Measurements from ENCODE around the gene LINGO1. TPM values are rescaled to one million over a fixed set of nuclear protein-coding genes. Genes with fewer than 3 reads are reported as not detected.

The LINGO1 gene
- total RNA-seq, 1 donor from 2014 or later, result 12.0 TPM

DNA sequence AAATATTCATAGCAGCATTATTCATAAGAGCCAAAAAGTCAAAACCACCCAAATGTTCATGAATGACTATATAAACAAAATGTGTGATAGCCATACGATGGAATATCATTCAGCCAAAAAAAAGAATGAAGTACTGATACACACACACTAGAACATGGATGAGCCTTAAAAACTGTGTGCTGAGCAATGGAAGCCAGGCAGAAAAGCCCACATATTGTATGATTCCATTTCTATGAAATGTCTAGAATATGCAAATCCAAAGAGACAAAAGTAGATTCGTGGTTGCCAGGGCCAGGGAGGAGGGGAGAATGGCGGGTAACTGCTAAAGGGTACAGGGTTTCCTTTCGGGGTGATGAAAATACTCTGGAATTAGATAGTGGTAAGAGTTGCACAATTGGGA, 37.2 kb upstream of the LINGO1 start:
- Mint-ChIP-seq H3K4me1 (ENCODE audit: low read depth) (no peaks in the 10 kb centered on the region), H3K27ac (ENCODE audit: unreplicated experiment) (no peak overlapping the region), H3K36me3 (ENCODE audit: low read depth) (no peaks in the 10 kb centered on the region), H3K4me3 (ENCODE audit: unreplicated experiment) (no peak overlapping the region), H3K27me3 (ENCODE audit: low read depth) (peaks cover 43% of the 10 kb centered on the region), H3K9me3 (ENCODE audit: low read depth) (no peaks in the 10 kb centered on the region)
- TF ChIP-seq, protein P1, sequence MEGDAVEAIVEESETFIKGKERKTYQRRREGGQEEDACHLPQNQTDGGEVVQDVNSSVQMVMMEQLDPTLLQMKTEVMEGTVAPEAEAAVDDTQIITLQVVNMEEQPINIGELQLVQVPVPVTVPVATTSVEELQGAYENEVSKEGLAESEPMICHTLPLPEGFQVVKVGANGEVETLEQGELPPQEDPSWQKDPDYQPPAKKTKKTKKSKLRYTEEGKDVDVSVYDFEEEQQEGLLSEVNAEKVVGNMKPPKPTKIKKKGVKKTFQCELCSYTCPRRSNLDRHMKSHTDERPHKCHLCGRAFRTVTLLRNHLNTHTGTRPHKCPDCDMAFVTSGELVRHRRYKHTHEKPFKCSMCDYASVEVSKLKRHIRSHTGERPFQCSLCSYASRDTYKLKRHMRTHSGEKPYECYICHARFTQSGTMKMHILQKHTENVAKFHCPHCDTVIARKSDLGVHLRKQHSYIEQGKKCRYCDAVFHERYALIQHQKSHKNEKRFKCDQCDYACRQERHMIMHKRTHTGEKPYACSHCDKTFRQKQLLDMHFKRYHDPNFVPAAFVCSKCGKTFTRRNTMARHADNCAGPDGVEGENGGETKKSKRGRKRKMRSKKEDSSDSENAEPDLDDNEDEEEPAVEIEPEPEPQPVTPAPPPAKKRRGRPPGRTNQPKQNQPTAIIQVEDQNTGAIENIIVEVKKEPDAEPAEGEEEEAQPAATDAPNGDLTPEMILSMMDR (IDR thresholded peaks at IDR 0.05), result no peak
- no peak for DNase-seq (ENCODE audit: low spot score)

- Mint-ChIP-seq H3K4me3 (ENCODE audit: unreplicated experiment) (no peak overlapping the region), H3K27ac (ENCODE audit: unreplicated experiment) (no peak overlapping the region), H3K9me3 (ENCODE audit: low read depth) (no peaks in the 10 kb centered on the region), H3K4me1 (ENCODE audit: low read depth) (no peaks in the 10 kb centered on the region), H3K36me3 (ENCODE audit: low read depth) (no peaks in the 10 kb centered on the region), H3K27me3 (ENCODE audit: low read depth) (peaks cover 45% of the 10 kb centered on the region)
- TF ChIP-seq, protein P1 (IDR thresholded peaks at IDR 0.05), result no peak
- no peak for DNase-seq (ENCODE audit: low spot score)
These were observed 34.9 kb upstream of the LINGO1 start for GRCh38 chr15:77667338-77668234.

- Mint-ChIP-seq H3K27me3 (ENCODE audit: low read depth) (peaks cover 44% of the 10 kb centered on the region), H3K27ac (ENCODE audit: unreplicated experiment) (no peak overlapping the region), H3K36me3 (ENCODE audit: low read depth) (no peaks in the 10 kb centered on the region), H3K4me1 (ENCODE audit: low read depth) (no peaks in the 10 kb centered on the region), H3K4me3 (ENCODE audit: unreplicated experiment) (no peak overlapping the region), H3K9me3 (ENCODE audit: low read depth) (no peaks in the 10 kb centered on the region)
- DNase-seq (ENCODE audit: low spot score), result no peak
- TF ChIP-seq, protein P1 (IDR thresholded peaks at IDR 0.05), result no peak
These were observed 33.6 kb upstream of the LINGO1 start for GRCh38 chr15:77666296-77666660.

DNA sequence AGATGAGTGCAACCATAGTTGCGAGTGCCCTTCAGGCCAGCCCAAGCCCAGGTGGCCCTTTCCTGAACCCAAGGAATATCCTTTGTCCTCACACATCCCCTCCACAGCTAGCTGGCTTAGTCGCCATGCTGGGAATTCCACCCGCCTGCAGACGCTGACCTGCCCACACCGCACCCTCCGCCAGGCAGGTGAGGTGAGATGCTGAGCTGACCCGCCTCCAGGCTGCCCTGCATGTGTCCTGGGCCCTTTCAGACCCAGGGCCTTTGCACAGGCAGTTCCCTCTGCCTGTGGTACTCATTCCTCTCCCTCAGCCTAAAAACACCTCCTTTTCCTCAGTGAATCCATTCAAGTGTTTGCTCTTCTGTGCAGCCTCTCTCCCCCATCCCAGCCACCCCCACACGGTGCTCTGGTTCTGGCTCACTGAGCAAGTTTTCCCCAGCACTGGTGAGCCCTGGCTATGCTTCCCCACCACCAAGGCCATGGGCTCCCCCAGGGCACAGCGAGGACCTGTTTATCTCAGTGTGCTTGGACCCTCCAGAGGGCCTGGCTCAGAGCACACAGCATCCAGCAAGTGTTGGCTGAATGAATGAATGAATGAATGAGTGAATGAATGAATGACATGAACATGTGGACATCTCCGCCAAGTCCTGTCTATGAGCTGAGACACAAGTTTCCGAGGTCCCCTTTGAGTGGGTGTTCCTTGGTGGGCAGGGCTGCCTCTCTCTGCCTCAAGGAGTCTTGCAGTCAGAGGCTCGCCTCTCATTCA, 33.0 kb upstream of the LINGO1 start:
- no peaks in the 10 kb centered on the region for H3K36me3 Mint-ChIP-seq (ENCODE audit: low read depth)
- H3K9me3 Mint-ChIP-seq (ENCODE audit: low read depth), result no peaks in the 10 kb centered on the region
- H3K4me1 Mint-ChIP-seq (ENCODE audit: low read depth), result no peaks in the 10 kb centered on the region

GRCh38 chr15:77664428-77664827, 31.7 kb upstream of the LINGO1 start:
- Mint-ChIP-seq H3K4me1 (ENCODE audit: low read depth) (no peaks in the 10 kb centered on the region), H3K27ac (ENCODE audit: unreplicated experiment) (no peak overlapping the region), H3K9me3 (ENCODE audit: low read depth) (no peaks in the 10 kb centered on the region), H3K27me3 (ENCODE audit: low read depth) (peaks cover 45% of the 10 kb centered on the region), H3K36me3 (ENCODE audit: low read depth) (no peaks in the 10 kb centered on the region), H3K4me3 (ENCODE audit: unreplicated experiment) (no peak overlapping the region)
- DNase-seq (ENCODE audit: low spot score), result no peak
- TF ChIP-seq, protein P1 (IDR thresholded peaks at IDR 0.05), result no peak

More for the DNA sequence above, 33.0 kb upstream of the LINGO1 start:
- Mint-ChIP-seq H3K27me3 (ENCODE audit: low read depth) (peaks cover 43% of the 10 kb centered on the region), H3K4me3 (ENCODE audit: unreplicated experiment) (no peak overlapping the region), H3K27ac (ENCODE audit: unreplicated experiment) (no peak overlapping the region)
- TF ChIP-seq, protein P1 (IDR thresholded peaks at IDR 0.05), result no peak
- no peak for DNase-seq (ENCODE audit: low spot score)
